SK-N-SH (cell line): ENCODE measurements around the gene ABCC10. TPM values are rescaled to one million over a fixed set of nuclear protein-coding genes. Genes with fewer than 3 reads are reported as not detected.
A peak's percentile ranks its signal among the peaks of the same experiment; 100 is the strongest.

Experiments
- CTCF ChIA-PET: fragments of 300-600, 350-600 bp; formaldehyde crosslinking; extraction: SDS; loops from one replicate; lab custom pipeline; 2021; lab: Yijun Ruan, JAX
- POLR2A ChIA-PET: fragments of 350-600 bp; sonication (Branson Sonifier 250); formaldehyde crosslinking; extraction: SDS; loops from one replicate; lab custom pipeline; 2020; ENCODE audit warnings: antibody characterized with exemption, inconsistent platforms; lab: Yijun Ruan, JAX
- DNase-seq: peaks from one replicate; pipeline ENCODE4 v3.0.0; 2012
- H2AFZ ChIP-seq: fragments of 200-600 bp; sonication (generic); 2 replicates; pipeline ENCODE4 v1.8.1; 2016; ENCODE audit warnings: antibody characterized with exemption, mild to moderate bottlenecking, low read depth
- H3F3A ChIP-seq: fragments of 200-600 bp; sonication (generic); replicated peaks from 2 replicates; pipeline ENCODE3; 2016; ENCODE audit warnings: antibody characterized with exemption, mild to moderate bottlenecking; ENCODE audit not compliant: insufficient read depth
- H3K27ac ChIP-seq, 2 experiments: fragments of 200-500 bp in 1 of 2; fragments of 200-600 bp in 1 of 2; sonication (Bioruptor generic) in 1 of 2; sonication (generic), shearing (Covaris generic) in 1 of 2; 2 replicates each; pipeline versions ENCODE4 v1.5.1 to v1.6.1; 2014 to 2016; ENCODE audit warnings: low read depth in 2 of 2, inconsistent platforms in 1 of 2, low read length in 1 of 2, mild to moderate bottlenecking in 1 of 2, mixed read lengths in 1 of 2
- H3K27me3 ChIP-seq: fragments of 200-600 bp; sonication (generic), shearing (Covaris generic); 2 replicates; pipeline ENCODE4 v1.6.1; 2016; ENCODE audit warnings: mixed run types; ENCODE audit not compliant: insufficient read depth
- H3K36me3 ChIP-seq, 2 experiments: fragments of 200-500 bp in 1 of 2; fragments of 200-600 bp in 1 of 2; sonication (Bioruptor generic) in 1 of 2; sonication (generic) in 1 of 2; replicated peaks in 1 of 2; 2 replicates each; pipeline versions ENCODE3 to v1.5.1; 2014 to 2016; ENCODE audit warnings: low read length in 1 of 2, mild to moderate bottlenecking in 1 of 2; ENCODE audit not compliant: insufficient read depth in 2 of 2, control insufficient read depth in 1 of 2
- H3K4me1 ChIP-seq, 2 experiments: fragments of 200-500 bp in 1 of 2; fragments of 200-600 bp in 1 of 2; sonication (Bioruptor generic) in 1 of 2; sonication (generic), shearing (Covaris generic) in 1 of 2; 2 replicates each; pipeline versions ENCODE4 v1.5.1 to v1.6.1; 2014 to 2016; ENCODE audit warnings: low read depth in 1 of 2, low read length in 1 of 2, mixed run types in 1 of 2; ENCODE audit not compliant: insufficient read depth in 2 of 2, control insufficient read depth in 1 of 2
- H3K4me2 ChIP-seq: fragments of 200-600 bp; sonication (generic), shearing (Covaris generic); 2 replicates; pipeline ENCODE4 v1.6.1; 2017; ENCODE audit warnings: mixed run types
- H3K4me3 ChIP-seq, 2 experiments: fragments of 200-500 bp in 1 of 2; fragments of 200-600 bp in 1 of 2; sonication (Bioruptor generic) in 1 of 2; sonication (generic), shearing (Covaris generic) in 1 of 2; 2 replicates each; pipeline versions ENCODE4 v1.5.1 to v1.8.1; 2014 to 2016; ENCODE audit warnings: low read depth in 2 of 2, inconsistent platforms in 1 of 2, low read length in 1 of 2, mild to moderate bottlenecking in 1 of 2, mixed read lengths in 1 of 2, moderate library complexity in 1 of 2
- H3K79me2 ChIP-seq: fragments of 200-600 bp; sonication (generic); 2 replicates; pipeline ENCODE4 v1.8.1; 2017; ENCODE audit warnings: mild to moderate bottlenecking; ENCODE audit not compliant: insufficient read depth
- H3K9ac ChIP-seq: fragments of 200-600 bp; sonication (generic); 2 replicates; pipeline ENCODE4 v1.6.1; 2017; ENCODE audit warnings: mixed run types
- H3K9me2 ChIP-seq: fragments of 200-600 bp; sonication (generic); 2 replicates; pipeline ENCODE4 v1.6.1; 2017; ENCODE audit warnings: mixed run types
- H3K9me3 ChIP-seq: fragments of 200-600 bp; sonication (generic); 2 replicates; pipeline ENCODE4 v1.6.1; 2017; ENCODE audit warnings: mixed run types, mild to moderate bottlenecking, moderate library complexity
- H4K20me1 ChIP-seq: fragments of 200-600 bp; sonication (generic); 2 replicates; pipeline ENCODE4 v1.6.1; 2017; ENCODE audit warnings: mild to moderate bottlenecking, mixed run types; ENCODE audit not compliant: insufficient read depth
- CHD2 ChIP-seq: fragments of 150-350 bp; IDR thresholded peaks from 2 replicates; pipeline ENCODE4 v1.6.1; 2018; ENCODE audit warnings: low read length; ENCODE audit not compliant: partially characterized antibody
- ELF1 ChIP-seq: IDR thresholded peaks from 2 replicates; pipeline ENCODE4 v1.4.0; 2012
- EZH2phosphoT487 ChIP-seq: fragments of 200-600 bp; sonication (generic); IDR thresholded peaks from 2 replicates; pipeline ENCODE4 v1.6.1; 2017; ENCODE audit warnings: low read depth, mixed run types, mild to moderate bottlenecking, antibody characterized with exemption, moderate library complexity, borderline replicate concordance
- FOXJ3 ChIP-seq: sonication (generic); formaldehyde crosslinking; IDR thresholded peaks from 2 replicates; pipeline ENCODE4 v1.5.1; 2020; ENCODE audit warnings: mild to moderate bottlenecking, missing genetic modification reagents
- MEF2A ChIP-seq: IDR thresholded peaks from 2 replicates; pipeline ENCODE4 v1.4.0; 2012; ENCODE audit warnings: low read depth, borderline replicate concordance
- MXI1 ChIP-seq: IDR thresholded peaks from 2 replicates; pipeline ENCODE4 v1.6.1; 2012; ENCODE audit warnings: mild to moderate bottlenecking, low read depth, low read length, improper control_type of control experiment
- NFIC ChIP-seq: IDR thresholded peaks from 2 replicates; pipeline ENCODE4 v1.4.0; 2012; ENCODE audit warnings: borderline replicate concordance
- NRF1 ChIP-seq: IDR thresholded peaks from 2 replicates; pipeline ENCODE4 v1.6.1; 2012; ENCODE audit warnings: low read depth, mild to moderate bottlenecking, low read length
- POLR2AphosphoS5 ChIP-seq: IDR thresholded peaks from 2 replicates; pipeline ENCODE4 v1.6.1; 2012; ENCODE audit warnings: low read depth, low read length
- SIN3A ChIP-seq: IDR thresholded peaks from 2 replicates; pipeline ENCODE4 v1.6.1; 2012; ENCODE audit warnings: low read depth, mild to moderate bottlenecking, low read length, moderate library complexity, borderline replicate concordance
- TAF1 ChIP-seq: IDR thresholded peaks from 2 replicates; pipeline ENCODE4 v1.6.1; 2012; ENCODE audit warnings: low read depth, mild to moderate bottlenecking, low read length, moderate library complexity, borderline replicate concordance
- TCF12 ChIP-seq: IDR thresholded peaks from 2 replicates; pipeline ENCODE4 v1.4.0; 2012
- TEAD4 ChIP-seq: IDR thresholded peaks from 2 replicates; pipeline ENCODE4 v1.4.0; 2012; ENCODE audit warnings: mild to moderate bottlenecking, borderline replicate concordance; ENCODE audit not compliant: insufficient read depth
- YY1 ChIP-seq: IDR thresholded peaks from 2 replicates; pipeline ENCODE4 v1.4.0; 2012; ENCODE audit warnings: low read depth, mild to moderate bottlenecking
- WGBS: methylation state at CpG from one replicate; pipeline ENCODE4 v1.1.6; 2017; ENCODE audit warnings: low lambda C conversion rate; 5-methylcytosine and 5-hydroxymethylcytosine counted together
- polyA plus RNA-seq, 3 experiments: library from polyadenylated mRNA; depleted of rRNA; stranded (reverse); fragments of >200 nt; gene quantifications; 2 replicates each; pipeline ENCODE4 v1.2.3, GENCODE V29; 2012
- TF ChIP-seq, protein P1 (sequence below): fragments of 200-600 bp; sonication (generic); IDR thresholded peaks from 2 replicates; pipeline ENCODE4 v1.6.1; 2017; ENCODE audit warnings: antibody characterized with exemption, mild to moderate bottlenecking, moderate library complexity
- TF ChIP-seq, protein P2 (sequence below): IDR thresholded peaks from 2 replicates; pipeline ENCODE4 v1.4.0; 2012; ENCODE audit warnings: low read depth, borderline replicate concordance
- TF ChIP-seq, protein P3 (sequence below): IDR thresholded peaks from 2 replicates; pipeline ENCODE4 v1.4.0; 2012; ENCODE audit warnings: low read depth
- TF ChIP-seq, protein P4 (sequence below): IDR thresholded peaks from 2 replicates; pipeline ENCODE4; 2012

ABCC10 gene
- polyA plus RNA-seq, 1 of the 3 experiments (the other 2 are of a cell fraction): 28.3 TPM

DNA sequence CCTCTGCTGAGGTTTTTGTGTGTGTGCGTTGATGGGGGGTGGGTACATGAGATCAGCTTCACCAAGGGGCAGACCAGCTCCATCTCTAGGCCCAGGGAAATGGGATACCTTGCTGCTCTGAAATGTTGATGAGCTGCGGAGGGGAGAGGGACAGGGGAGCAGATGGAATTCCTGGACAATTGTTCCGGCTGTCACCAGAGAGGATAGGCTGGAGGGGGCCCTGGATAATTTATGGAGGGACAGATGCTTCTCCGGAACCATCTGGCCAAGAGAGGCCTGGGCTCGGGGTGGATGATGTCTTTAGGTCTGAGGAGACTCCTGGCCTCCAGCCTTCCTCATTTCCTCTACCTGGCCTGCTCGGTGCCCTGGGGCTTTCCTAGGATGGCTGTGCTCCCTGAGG lies 48.2 kb downstream of the ABCC10 start:
- 88% methylated on average over 6 of the region's 6 CpGs for WGBS
- H3K4me3 ChIP-seq: no peak overlapping the region
- H3K27ac ChIP-seq: no peak overlapping the region
- no peaks in the 10 kb centered on the region for H3K9me2 ChIP-seq
- no peak overlapping the region for H3K9ac ChIP-seq
- no peak overlapping the region for H2AFZ ChIP-seq
- ChIA-PET CTCF (interaction anchor here (0.6 to 1.8 kb wide), 5 partner anchors 19 to 89 kb away, joined by 3 to 6 read pairs (median 3); no protein-coding TSS in a partner anchor), POLR2A (no interaction called here)
- H4K20me1 ChIP-seq: no peaks in the 10 kb centered on the region
- peaks cover 0 to 2% of the 10 kb centered on the region in 2 experiments for H3K36me3 ChIP-seq
- TF ChIP-seq, protein P1, sequence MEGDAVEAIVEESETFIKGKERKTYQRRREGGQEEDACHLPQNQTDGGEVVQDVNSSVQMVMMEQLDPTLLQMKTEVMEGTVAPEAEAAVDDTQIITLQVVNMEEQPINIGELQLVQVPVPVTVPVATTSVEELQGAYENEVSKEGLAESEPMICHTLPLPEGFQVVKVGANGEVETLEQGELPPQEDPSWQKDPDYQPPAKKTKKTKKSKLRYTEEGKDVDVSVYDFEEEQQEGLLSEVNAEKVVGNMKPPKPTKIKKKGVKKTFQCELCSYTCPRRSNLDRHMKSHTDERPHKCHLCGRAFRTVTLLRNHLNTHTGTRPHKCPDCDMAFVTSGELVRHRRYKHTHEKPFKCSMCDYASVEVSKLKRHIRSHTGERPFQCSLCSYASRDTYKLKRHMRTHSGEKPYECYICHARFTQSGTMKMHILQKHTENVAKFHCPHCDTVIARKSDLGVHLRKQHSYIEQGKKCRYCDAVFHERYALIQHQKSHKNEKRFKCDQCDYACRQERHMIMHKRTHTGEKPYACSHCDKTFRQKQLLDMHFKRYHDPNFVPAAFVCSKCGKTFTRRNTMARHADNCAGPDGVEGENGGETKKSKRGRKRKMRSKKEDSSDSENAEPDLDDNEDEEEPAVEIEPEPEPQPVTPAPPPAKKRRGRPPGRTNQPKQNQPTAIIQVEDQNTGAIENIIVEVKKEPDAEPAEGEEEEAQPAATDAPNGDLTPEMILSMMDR: no peak
- TF ChIP-seq TEAD4: no peak
- DNase-seq: no peak
- H3K4me2 ChIP-seq: no peak overlapping the region
- H3K27me3 ChIP-seq: no peaks in the 10 kb centered on the region
- H3K4me1 ChIP-seq: peaks cover 10 to 13% of the 10 kb centered on the region in 2 experiments; a peak in 3 of 4 replicates
- no peaks in the 10 kb centered on the region for H3K9me3 ChIP-seq
- H3F3A ChIP-seq: no peaks in the 10 kb centered on the region
- peaks cover 29% of the 10 kb centered on the region for H3K79me2 ChIP-seq

DNA sequence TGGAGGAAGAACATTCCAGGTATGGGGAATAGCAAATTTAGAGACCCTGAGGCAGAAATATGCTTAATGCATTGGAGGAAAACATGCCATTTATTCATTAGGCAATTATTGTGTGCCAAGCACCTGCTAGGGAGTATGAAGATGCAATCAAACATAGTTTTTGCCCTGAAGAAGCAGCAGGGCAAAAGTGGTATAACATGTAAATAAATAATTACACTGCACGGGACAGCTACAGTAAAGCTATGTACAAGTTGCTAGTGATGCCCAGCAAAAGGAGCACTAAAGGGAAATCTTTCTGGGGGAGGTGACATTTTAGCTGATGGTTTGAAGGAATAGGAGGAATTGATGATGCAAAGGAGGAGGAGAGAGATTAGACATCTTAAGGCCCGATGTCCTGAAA lies 49.4 kb downstream of the ABCC10 start:
- H3K27ac ChIP-seq: peak overlapping the region; percentile 35 to 62; a peak in 3 of 4 replicates
- H3F3A ChIP-seq: no peaks in the 10 kb centered on the region
- peak overlapping the region; percentile 92 for H2AFZ ChIP-seq
- no peaks in the 10 kb centered on the region for H3K9me3 ChIP-seq
- DNase-seq: no peak
- TF ChIP-seq NRF1 (no peak), POLR2AphosphoS5 (no peak), MEF2A (no peak), TEAD4 (no peak), EZH2phosphoT487 (no peak), TCF12 (no peak), ELF1 (no peak), TAF1 (no peak), YY1 (no peak), MXI1 (no peak), FOXJ3 (no peak), NFIC (no peak), SIN3A (no peak), CHD2 (no peak)
- TF ChIP-seq, protein P2, sequence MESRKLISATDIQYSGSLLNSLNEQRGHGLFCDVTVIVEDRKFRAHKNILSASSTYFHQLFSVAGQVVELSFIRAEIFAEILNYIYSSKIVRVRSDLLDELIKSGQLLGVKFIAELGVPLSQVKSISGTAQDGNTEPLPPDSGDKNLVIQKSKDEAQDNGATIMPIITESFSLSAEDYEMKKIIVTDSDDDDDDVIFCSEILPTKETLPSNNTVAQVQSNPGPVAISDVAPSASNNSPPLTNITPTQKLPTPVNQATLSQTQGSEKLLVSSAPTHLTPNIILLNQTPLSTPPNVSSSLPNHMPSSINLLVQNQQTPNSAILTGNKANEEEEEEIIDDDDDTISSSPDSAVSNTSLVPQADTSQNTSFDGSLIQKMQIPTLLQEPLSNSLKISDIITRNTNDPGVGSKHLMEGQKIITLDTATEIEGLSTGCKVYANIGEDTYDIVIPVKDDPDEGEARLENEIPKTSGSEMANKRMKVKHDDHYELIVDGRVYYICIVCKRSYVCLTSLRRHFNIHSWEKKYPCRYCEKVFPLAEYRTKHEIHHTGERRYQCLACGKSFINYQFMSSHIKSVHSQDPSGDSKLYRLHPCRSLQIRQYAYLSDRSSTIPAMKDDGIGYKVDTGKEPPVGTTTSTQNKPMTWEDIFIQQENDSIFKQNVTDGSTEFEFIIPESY: no peak
- TF ChIP-seq, protein P3, sequence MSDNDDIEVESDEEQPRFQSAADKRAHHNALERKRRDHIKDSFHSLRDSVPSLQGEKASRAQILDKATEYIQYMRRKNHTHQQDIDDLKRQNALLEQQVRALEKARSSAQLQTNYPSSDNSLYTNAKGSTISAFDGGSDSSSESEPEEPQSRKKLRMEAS: no peak
- TF ChIP-seq, protein P4, sequence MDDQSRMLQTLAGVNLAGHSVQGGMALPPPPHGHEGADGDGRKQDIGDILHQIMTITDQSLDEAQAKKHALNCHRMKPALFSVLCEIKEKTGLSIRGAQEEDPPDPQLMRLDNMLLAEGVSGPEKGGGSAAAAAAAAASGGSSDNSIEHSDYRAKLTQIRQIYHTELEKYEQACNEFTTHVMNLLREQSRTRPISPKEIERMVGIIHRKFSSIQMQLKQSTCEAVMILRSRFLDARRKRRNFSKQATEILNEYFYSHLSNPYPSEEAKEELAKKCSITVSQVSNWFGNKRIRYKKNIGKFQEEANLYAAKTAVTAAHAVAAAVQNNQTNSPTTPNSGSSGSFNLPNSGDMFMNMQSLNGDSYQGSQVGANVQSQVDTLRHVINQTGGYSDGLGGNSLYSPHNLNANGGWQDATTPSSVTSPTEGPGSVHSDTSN: no peak
- ChIA-PET POLR2A (interaction anchor here (0.8 to 1.5 kb wide), 7 partner anchors 13 to 39 kb away, joined by 3 to 7 read pairs (median 4); no protein-coding TSS in a partner anchor), CTCF (interaction anchor here (1.1 to 3.9 kb wide), 7 partner anchors 13 to 30 kb away, joined by 3 to 23 read pairs (median 5); partner anchors contain the start of gene DLK2)
- H3K4me3 ChIP-seq: peak overlapping the region; percentile 60 to 65
- H4K20me1 ChIP-seq: no peaks in the 10 kb centered on the region
- peaks cover 10 to 15% of the 10 kb centered on the region in 2 experiments; a peak in 3 of 4 replicates for H3K4me1 ChIP-seq
- peaks cover 0 to 2% of the 10 kb centered on the region in 2 experiments for H3K36me3 ChIP-seq
- no peaks in the 10 kb centered on the region for H3K9me2 ChIP-seq
- peak overlapping the region; percentile 77 for H3K4me2 ChIP-seq
- peaks cover 38% of the 10 kb centered on the region for H3K79me2 ChIP-seq
- H3K9ac ChIP-seq: 0 out of 2 replicates have a peak overlapping the region, but pooled peaks have one; percentile 79
- no peaks in the 10 kb centered on the region for H3K27me3 ChIP-seq
- WGBS: 2% methylated on average over 2 of the region's 2 CpGs
